GM21576 (cell line): ENCODE data around the gene ATP7B.
"Not testable (repeated sequence)": the region's sequence is repeated elsewhere in the genome, so short reads cannot be mapped to it uniquely, and the experiment has no call there.

Experiments used
- ATAC-seq: cut with Tn5 transposase; IDR thresholded peaks from one replicate; pipeline ENCODE4 v1.9.1; 2021; ENCODE audit warnings: mild to moderate bottlenecking, moderate library complexity; ENCODE audit not compliant: unreplicated experiment

The ATP7B gene

GRCh38 chr13:51924756-51925544 lies 86.3 kb downstream of the ATP7B start:
- no peak for ATAC-seq

- ATAC-seq: no peak
Measured at GRCh38 chr13:51923983-51924539, 87.2 kb downstream of the ATP7B start.

- ATAC-seq: no peak
Measured at GRCh38 chr13:51922771-51923480, 88.3 kb downstream of the ATP7B start.

GRCh38 chr13:51921790-51922740 lies 89.2 kb downstream of the ATP7B start:
- no peak for ATAC-seq

GRCh38 chr13:51920786-51921185 lies 90.5 kb downstream of the ATP7B start:
- ATAC-seq: no peak

- ATAC-seq: no peak
Measured at GRCh38 chr13:51920267-51920666, 91.0 kb downstream of the ATP7B start.

GRCh38 chr13:51919531-51919930 lies 91.7 kb downstream of the ATP7B start:
- no peak for ATAC-seq

GRCh38 chr13:51916962-51917361 lies 94.3 kb downstream of the ATP7B start:
- no peak for ATAC-seq

GRCh38 chr13:51916051-51916818 lies 95.0 kb downstream of the ATP7B start:
- ATAC-seq: no peak

- no peak for ATAC-seq
Measured at GRCh38 chr13:51914137-51914493, 97.1 kb downstream of the ATP7B start.

GRCh38 chr13:51913421-51914136 lies 97.7 kb downstream of the ATP7B start:
- ATAC-seq: no peak

- ATAC-seq: no peak
Measured at GRCh38 chr13:51912511-51913225, 98.6 kb downstream of the ATP7B start.

- no peak for ATAC-seq
Measured at GRCh38 chr13:51912091-51912490, 99.2 kb downstream of the ATP7B start.

- no peak for ATAC-seq
Measured at GRCh38 chr13:51910508-51910907, 100.7 kb downstream of the ATP7B start.

- ATAC-seq: not testable (repeated sequence)
Measured at GRCh38 chr13:51909265-51909664, 102.0 kb downstream of the ATP7B start.

- no peak for ATAC-seq
Measured at GRCh38 chr13:51907040-51907732, 104.1 kb downstream of the ATP7B start.

GRCh38 chr13:51906581-51906980 lies 104.7 kb downstream of the ATP7B start:
- no peak for ATAC-seq

GRCh38 chr13:51905787-51906186 lies 105.5 kb downstream of the ATP7B start:
- ATAC-seq: no peak
